Left forelimb (tissue), 1 donor: ENCODE results near the gene PARP8.
"Not testable (repeated sequence)": the region's sequence is repeated elsewhere in the genome, so short reads cannot be mapped to it uniquely, and the experiment has no call there.

Experiments used
- DNase-seq: peaks from one replicate; pipeline ENCODE4 v3.0.0-alpha.2; 2018; ENCODE audit warnings: low spot score

PARP8 gene

GRCh38 chr5:50727845-50728244 lies 61.4 kb downstream of the PARP8 start:
- no peak for DNase-seq

GRCh38 chr5:50730336-50730735 lies 63.9 kb downstream of the PARP8 start:
- DNase-seq: no peak

- no peak for DNase-seq
Observed at GRCh38 chr5:50730841-50731240, 64.4 kb downstream of the PARP8 start.

- DNase-seq: no peak
Observed at GRCh38 chr5:50733741-50734140, 67.3 kb downstream of the PARP8 start.

- no peak for DNase-seq
Observed at GRCh38 chr5:50738864-50739263, 72.4 kb downstream of the PARP8 start.

- DNase-seq: no peak
Observed at GRCh38 chr5:50740832-50741231, 74.4 kb downstream of the PARP8 start.

GRCh38 chr5:50744776-50745175 lies 78.3 kb downstream of the PARP8 start:
- DNase-seq: no peak

- DNase-seq: no peak
Observed at GRCh38 chr5:50745221-50745910, 78.9 kb downstream of the PARP8 start.

GRCh38 chr5:50749181-50749580 lies 82.7 kb downstream of the PARP8 start:
- no peak for DNase-seq

GRCh38 chr5:50749873-50750272 lies 83.4 kb downstream of the PARP8 start:
- no peak for DNase-seq

- no peak for DNase-seq
Observed at GRCh38 chr5:50751064-50751657, 84.7 kb downstream of the PARP8 start.

GRCh38 chr5:50752800-50753199 lies 86.4 kb downstream of the PARP8 start:
- DNase-seq: no peak

GRCh38 chr5:50759526-50760270 lies 93.3 kb downstream of the PARP8 start:
- no peak for DNase-seq

GRCh38 chr5:50763351-50763750 lies 96.9 kb downstream of the PARP8 start:
- no peak for DNase-seq

- DNase-seq: no peak
Observed at GRCh38 chr5:50763846-50764245, 97.4 kb downstream of the PARP8 start.

- DNase-seq: no peak
Observed at GRCh38 chr5:50766042-50766441, 99.6 kb downstream of the PARP8 start.

GRCh38 chr5:50766462-50766861 lies 100.0 kb downstream of the PARP8 start:
- no peak for DNase-seq

- no peak for DNase-seq
Observed at GRCh38 chr5:50766967-50767366, 100.5 kb downstream of the PARP8 start.

- no peak for DNase-seq
Observed at GRCh38 chr5:50767588-50767987, 101.2 kb downstream of the PARP8 start.

- no peak for DNase-seq
Observed at GRCh38 chr5:50768634-50769033, 102.2 kb downstream of the PARP8 start.

GRCh38 chr5:50770441-50770840 lies 104.0 kb downstream of the PARP8 start:
- DNase-seq: no peak

GRCh38 chr5:50774446-50775175 lies 108.2 kb downstream of the PARP8 start:
- not testable (repeated sequence) for DNase-seq

- DNase-seq: no peak
Observed at GRCh38 chr5:50786073-50786472, 119.6 kb downstream of the PARP8 start.
